Effector memory CD8-positive, alpha-beta T cell (primary cell): ENCODE results near the gene SEMA6B.

Experiments used
- ATAC-seq: fragments of 150-1000 bp; cut with Tn5 transposase; replicated peaks from 2 replicates; pipeline ENCODE4 v1.10.0; 2021; ENCODE audit warnings: mild to moderate bottlenecking, moderate library complexity
- DNase-seq, 3 experiments: peaks; one replicate each; pipeline ENCODE4 v3.0.0; 2021
- H3K27ac Mint-ChIP-seq, 2 donors: one replicate each; pipeline ENCODE4 v1.8.0; 2022; ENCODE audit warnings: mild to moderate bottlenecking in 2 of 2, mixed read lengths in 2 of 2, moderate library complexity in 2 of 2
- H3K27me3 Mint-ChIP-seq, 2 donors: one replicate each; pipeline ENCODE4 v1.8.0; 2022; ENCODE audit warnings: mixed read lengths in 2 of 2
- H3K36me3 Mint-ChIP-seq: one replicate; pipeline ENCODE4 v1.8.0; 2022; ENCODE audit warnings: mild to moderate bottlenecking, moderate library complexity, mixed read lengths; ENCODE audit not compliant: insufficient read depth
- H3K4me1 Mint-ChIP-seq, 2 donors: one replicate each; pipeline ENCODE4 v1.8.0; 2022; ENCODE audit warnings: low read depth in 2 of 2, mixed read lengths in 2 of 2
- H3K4me3 Mint-ChIP-seq, 2 donors: one replicate each; pipeline ENCODE4 v1.8.0; 2022; ENCODE audit warnings: mild to moderate bottlenecking in 2 of 2, mixed read lengths in 2 of 2, moderate library complexity in 2 of 2
- H3K9me3 Mint-ChIP-seq, 2 donors: one replicate each; pipeline ENCODE4 v1.8.0; 2022; ENCODE audit warnings: mixed read lengths in 2 of 2

SEMA6B gene

GRCh38 chr19:4583961-4584669 lies 24.6 kb upstream of the SEMA6B start:
- no peaks in the 10 kb centered on the region for H3K9me3 Mint-ChIP-seq
- DNase-seq (no peak), ATAC-seq (no peak)
- H3K4me1 Mint-ChIP-seq, result peaks cover 0 to 9% of the 10 kb centered on the region in 2 donors
- H3K27ac Mint-ChIP-seq, result no peak overlapping the region
- peaks cover 57 to 83% of the 10 kb centered on the region in 2 donors for H3K27me3 Mint-ChIP-seq
- H3K36me3 Mint-ChIP-seq, result peaks cover 3% of the 10 kb centered on the region
- H3K4me3 Mint-ChIP-seq, result peak overlapping the region in 1 of 2 donors; percentile 10

- ATAC-seq (no peak), DNase-seq (no peak)
- peaks cover 3% of the 10 kb centered on the region for H3K36me3 Mint-ChIP-seq
- peaks cover 62 to 86% of the 10 kb centered on the region in 2 donors for H3K27me3 Mint-ChIP-seq
- peaks cover 0 to 9% of the 10 kb centered on the region in 2 donors for H3K4me1 Mint-ChIP-seq
- H3K9me3 Mint-ChIP-seq, result no peaks in the 10 kb centered on the region
- H3K27ac Mint-ChIP-seq, result no peak overlapping the region
- H3K4me3 Mint-ChIP-seq, result peak overlapping the region; percentile 10 to 51
Observed at GRCh38 chr19:4582980-4583842, 23.7 kb upstream of the SEMA6B start.

GRCh38 chr19:4581666-4582553 lies 22.4 kb upstream of the SEMA6B start:
- Mint-ChIP-seq H3K4me3 (peak overlapping the region; percentile 7 to 51), H3K27me3 (peaks cover 58 to 86% of the 10 kb centered on the region in 2 donors), H3K4me1 (peaks cover 0 to 9% of the 10 kb centered on the region in 2 donors), H3K27ac (no peak overlapping the region), H3K36me3 (peaks cover 3% of the 10 kb centered on the region), H3K9me3 (no peaks in the 10 kb centered on the region)
- no peak for ATAC-seq
- no peak for DNase-seq

- Mint-ChIP-seq H3K27me3 (peaks cover 64 to 86% of the 10 kb centered on the region in 2 donors), H3K9me3 (no peaks in the 10 kb centered on the region), H3K4me3 (no peak overlapping the region), H3K4me1 (peaks cover 0 to 12% of the 10 kb centered on the region in 2 donors), H3K27ac (no peak overlapping the region), H3K36me3 (peaks cover 3% of the 10 kb centered on the region)
- ATAC-seq (no peak), DNase-seq (no peak)
Observed at GRCh38 chr19:4580961-4581665, 21.6 kb upstream of the SEMA6B start.

GRCh38 chr19:4580021-4580901 lies 20.8 kb upstream of the SEMA6B start:
- H3K27ac Mint-ChIP-seq, result no peak overlapping the region
- H3K4me3 Mint-ChIP-seq, result no peak overlapping the region
- DNase-seq, result no peak
- H3K9me3 Mint-ChIP-seq, result no peaks in the 10 kb centered on the region
- peaks cover 64 to 86% of the 10 kb centered on the region in 2 donors for H3K27me3 Mint-ChIP-seq
- peaks cover 3% of the 10 kb centered on the region for H3K36me3 Mint-ChIP-seq
- no peak for ATAC-seq
- peaks cover 0 to 12% of the 10 kb centered on the region in 2 donors for H3K4me1 Mint-ChIP-seq

GRCh38 chr19:4579389-4579788 lies 19.9 kb upstream of the SEMA6B start:
- DNase-seq, result no peak
- no peak overlapping the region for H3K4me3 Mint-ChIP-seq
- no peaks in the 10 kb centered on the region for H3K36me3 Mint-ChIP-seq
- peaks cover 64 to 88% of the 10 kb centered on the region in 2 donors for H3K27me3 Mint-ChIP-seq
- H3K4me1 Mint-ChIP-seq, result peaks cover 0 to 10% of the 10 kb centered on the region in 2 donors
- no peaks in the 10 kb centered on the region for H3K9me3 Mint-ChIP-seq
- no peak for ATAC-seq
- H3K27ac Mint-ChIP-seq, result no peak overlapping the region

- DNase-seq (no peak), ATAC-seq (no peak)
- H3K4me3 Mint-ChIP-seq, result no peak overlapping the region
- H3K36me3 Mint-ChIP-seq, result no peaks in the 10 kb centered on the region
- no peaks in the 10 kb centered on the region for H3K9me3 Mint-ChIP-seq
- H3K27ac Mint-ChIP-seq, result no peak overlapping the region
- peaks cover 63 to 87% of the 10 kb centered on the region in 2 donors for H3K27me3 Mint-ChIP-seq
- H3K4me1 Mint-ChIP-seq, result peaks cover 0 to 10% of the 10 kb centered on the region in 2 donors
Observed at GRCh38 chr19:4578552-4579248, 19.2 kb upstream of the SEMA6B start.

GRCh38 chr19:4577020-4577782 lies 17.7 kb upstream of the SEMA6B start:
- no peak overlapping the region for H3K27ac Mint-ChIP-seq
- H3K36me3 Mint-ChIP-seq, result no peaks in the 10 kb centered on the region
- H3K27me3 Mint-ChIP-seq, result peaks cover 52 to 72% of the 10 kb centered on the region in 2 donors
- peaks cover 0 to 4% of the 10 kb centered on the region in 2 donors for H3K4me1 Mint-ChIP-seq
- H3K4me3 Mint-ChIP-seq, result no peak overlapping the region
- no peak for ATAC-seq
- no peak for DNase-seq
- no peaks in the 10 kb centered on the region for H3K9me3 Mint-ChIP-seq

- H3K9me3 Mint-ChIP-seq, result no peaks in the 10 kb centered on the region
- peak; percentile 60 to 72 (median 62) for DNase-seq
- H3K27me3 Mint-ChIP-seq, result peaks cover 46 to 64% of the 10 kb centered on the region in 2 donors
- no peak overlapping the region for H3K4me3 Mint-ChIP-seq
- ATAC-seq, result no peak
- H3K4me1 Mint-ChIP-seq, result peaks cover 0 to 2% of the 10 kb centered on the region in 2 donors
- H3K27ac Mint-ChIP-seq, result no peak overlapping the region
- no peaks in the 10 kb centered on the region for H3K36me3 Mint-ChIP-seq
Observed at GRCh38 chr19:4576016-4576933, 16.8 kb upstream of the SEMA6B start.

- Mint-ChIP-seq H3K4me1 (peaks cover 0 to 2% of the 10 kb centered on the region in 2 donors), H3K4me3 (no peak overlapping the region), H3K27ac (no peak overlapping the region), H3K27me3 (peaks cover 46 to 63% of the 10 kb centered on the region in 2 donors), H3K36me3 (no peaks in the 10 kb centered on the region), H3K9me3 (no peaks in the 10 kb centered on the region)
- no peak for ATAC-seq
- no peak for DNase-seq
Observed at GRCh38 chr19:4575267-4576015, 16.0 kb upstream of the SEMA6B start.
